PFSK-1 (cell line): ENCODE results near the gene MKLN1.

ENCODE experiments used
- TAF1 ChIP-seq: IDR thresholded peaks from 2 replicates; pipeline ENCODE4 v1.6.1; 2012; ENCODE audit warnings: low read length, control low read depth, borderline replicate concordance; ENCODE audit not compliant: insufficient read depth
- TF ChIP-seq, protein P1 (sequence below), 2 experiments: IDR thresholded peaks; 2 replicates each; pipeline versions ENCODE4 v1.6.1 to v1.8.0; 2011 to 2012; ENCODE audit warnings: low read depth in 2 of 2, low read length in 2 of 2, control low read depth in 1 of 2, inconsistent platforms in 1 of 2, mild to moderate bottlenecking in 1 of 2, moderate library complexity in 1 of 2; ENCODE audit not compliant: insufficient read depth in 1 of 2

- TF ChIP-seq, protein P1, sequence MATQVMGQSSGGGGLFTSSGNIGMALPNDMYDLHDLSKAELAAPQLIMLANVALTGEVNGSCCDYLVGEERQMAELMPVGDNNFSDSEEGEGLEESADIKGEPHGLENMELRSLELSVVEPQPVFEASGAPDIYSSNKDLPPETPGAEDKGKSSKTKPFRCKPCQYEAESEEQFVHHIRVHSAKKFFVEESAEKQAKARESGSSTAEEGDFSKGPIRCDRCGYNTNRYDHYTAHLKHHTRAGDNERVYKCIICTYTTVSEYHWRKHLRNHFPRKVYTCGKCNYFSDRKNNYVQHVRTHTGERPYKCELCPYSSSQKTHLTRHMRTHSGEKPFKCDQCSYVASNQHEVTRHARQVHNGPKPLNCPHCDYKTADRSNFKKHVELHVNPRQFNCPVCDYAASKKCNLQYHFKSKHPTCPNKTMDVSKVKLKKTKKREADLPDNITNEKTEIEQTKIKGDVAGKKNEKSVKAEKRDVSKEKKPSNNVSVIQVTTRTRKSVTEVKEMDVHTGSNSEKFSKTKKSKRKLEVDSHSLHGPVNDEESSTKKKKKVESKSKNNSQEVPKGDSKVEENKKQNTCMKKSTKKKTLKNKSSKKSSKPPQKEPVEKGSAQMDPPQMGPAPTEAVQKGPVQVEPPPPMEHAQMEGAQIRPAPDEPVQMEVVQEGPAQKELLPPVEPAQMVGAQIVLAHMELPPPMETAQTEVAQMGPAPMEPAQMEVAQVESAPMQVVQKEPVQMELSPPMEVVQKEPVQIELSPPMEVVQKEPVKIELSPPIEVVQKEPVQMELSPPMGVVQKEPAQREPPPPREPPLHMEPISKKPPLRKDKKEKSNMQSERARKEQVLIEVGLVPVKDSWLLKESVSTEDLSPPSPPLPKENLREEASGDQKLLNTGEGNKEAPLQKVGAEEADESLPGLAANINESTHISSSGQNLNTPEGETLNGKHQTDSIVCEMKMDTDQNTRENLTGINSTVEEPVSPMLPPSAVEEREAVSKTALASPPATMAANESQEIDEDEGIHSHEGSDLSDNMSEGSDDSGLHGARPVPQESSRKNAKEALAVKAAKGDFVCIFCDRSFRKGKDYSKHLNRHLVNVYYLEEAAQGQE (IDR thresholded peaks at IDR 0.05; ENCODE audit: insufficient read depth in 1 of 2, low read depth in 2 of 2, low read length in 2 of 2): no peak
- no peak for TF ChIP-seq TAF1
Measured at GRCh38 chr7:131482800-131483199, 155.1 kb downstream of the MKLN1 start.
